Activated T-helper 9 cell treated with anti-CD3 and anti-CD28 coated beads, Interleukin-2, amount 50 U/mL, for 16 hours (primary cell): Measurements from ENCODE around the gene KRTAP9-8.
"Not testable (repeated sequence)": the region's sequence is repeated elsewhere in the genome, so short reads cannot be mapped to it uniquely, and the experiment has no call there.

Source experiments
- DNase-seq: peaks from one replicate; pipeline ENCODE4 v3.0.0-alpha.2; 2020; ENCODE audit warnings: low read depth

Gene KRTAP9-8

GRCh38 chr17:41237949-41238437, at the start of gene KRTAP9-8:
Gene KRTAP9-8, plus strand, starts transcription at chr17:41237999. Its CDS starts 53 bp downstream, at chr17:41238052.
- DNase-seq = not testable (repeated sequence)

GRCh38 chr17:41189837-41190318, 47.9 kb upstream of the KRTAP9-8 start, which contains the start of gene KRTAP9-1:
Gene KRTAP9-1, plus strand, starts transcription at chr17:41189887. Its CDS starts 0 bp downstream, at chr17:41189887.
- not testable (repeated sequence) for DNase-seq

GRCh38 chr17:41190328-41190727, 47.5 kb upstream of the KRTAP9-8 start:
- DNase-seq = no peak

- no peak for DNase-seq
Observed at GRCh38 chr17:41196068-41196467, 41.7 kb upstream of the KRTAP9-8 start.

- DNase-seq = no peak
Observed at GRCh38 chr17:41199421-41200078, 38.2 kb upstream of the KRTAP9-8 start.

GRCh38 chr17:41211845-41212466, 25.8 kb upstream of the KRTAP9-8 start:
- no peak for DNase-seq

- DNase-seq = no peak
Observed at GRCh38 chr17:41212524-41213169, 25.2 kb upstream of the KRTAP9-8 start.

- no peak for DNase-seq
Observed at GRCh38 chr17:41215681-41216080, 22.1 kb upstream of the KRTAP9-8 start.

GRCh38 chr17:41223821-41224220, 14.0 kb upstream of the KRTAP9-8 start:
- DNase-seq = no peak

- DNase-seq = no peak
Observed at GRCh38 chr17:41226051-41226450, 11.7 kb upstream of the KRTAP9-8 start.

GRCh38 chr17:41226598-41227095, 11.2 kb upstream of the KRTAP9-8 start, which contains the start of gene KRTAP9-2:
Gene KRTAP9-2, plus strand, starts transcription at chr17:41226648. Its CDS starts 7 bp downstream, at chr17:41226655.
- DNase-seq = not testable (repeated sequence)

- no peak for DNase-seq
Observed at GRCh38 chr17:41230094-41230493, 7.7 kb upstream of the KRTAP9-8 start.

GRCh38 chr17:41231731-41232130, 6.1 kb upstream of the KRTAP9-8 start:
- DNase-seq = no peak

GRCh38 chr17:41232399-41233105, 5.2 kb upstream of the KRTAP9-8 start, which contains the start of gene KRTAP9-3:
Gene KRTAP9-3, plus strand, starts transcription at chr17:41232449. Its CDS starts 53 bp downstream, at chr17:41232502.
- not testable (repeated sequence) for DNase-seq

- not testable (repeated sequence) for DNase-seq
Observed at GRCh38 chr17:41237116-41237515, 683 bp upstream of the KRTAP9-8 start.

- DNase-seq = not testable (repeated sequence)
Observed at GRCh38 chr17:41246995-41247787, 9.4 kb downstream of the KRTAP9-8 start.

- DNase-seq = not testable (repeated sequence)
Observed at GRCh38 chr17:41249637-41250240, 11.9 kb downstream of the KRTAP9-8 start, which contains the start of gene KRTAP9-4. Gene KRTAP9-4, plus strand, starts transcription at chr17:41249687. Its CDS starts 34 bp downstream, at chr17:41249721.

- DNase-seq = no peak
Observed at GRCh38 chr17:41251261-41251660, 13.5 kb downstream of the KRTAP9-8 start.

GRCh38 chr17:41254861-41255260, 17.1 kb downstream of the KRTAP9-8 start:
- no peak for DNase-seq
